Right lobe of liver (tissue), 4 donors: ENCODE results near the gene RIPOR3.

ENCODE experiments used
- CTCF ChIP-seq, 4 donors: fragments of 200-600 bp in 3 of 4; fragments of 450-650 bp in 1 of 4; IDR thresholded peaks; one replicate each; pipeline versions ENCODE4 v1.5.1 to v1.8.0; 2016 to 2022; ENCODE audit warnings: antibody characterized with exemption in 4 of 4, mild to moderate bottlenecking in 2 of 4
- POLR2A ChIP-seq: fragments of 450-650 bp; IDR thresholded peaks from one replicate; pipeline ENCODE4 v1.6.1; 2017; ENCODE audit warnings: antibody characterized with exemption, mild to moderate bottlenecking
- donor health status: DM: no; HTN: no; CAD: no.
- donor health status: DM: no; HTN: no; CAD: no.
- donor health status: DM: no; HTN: yes; CAD: no.

DNA sequence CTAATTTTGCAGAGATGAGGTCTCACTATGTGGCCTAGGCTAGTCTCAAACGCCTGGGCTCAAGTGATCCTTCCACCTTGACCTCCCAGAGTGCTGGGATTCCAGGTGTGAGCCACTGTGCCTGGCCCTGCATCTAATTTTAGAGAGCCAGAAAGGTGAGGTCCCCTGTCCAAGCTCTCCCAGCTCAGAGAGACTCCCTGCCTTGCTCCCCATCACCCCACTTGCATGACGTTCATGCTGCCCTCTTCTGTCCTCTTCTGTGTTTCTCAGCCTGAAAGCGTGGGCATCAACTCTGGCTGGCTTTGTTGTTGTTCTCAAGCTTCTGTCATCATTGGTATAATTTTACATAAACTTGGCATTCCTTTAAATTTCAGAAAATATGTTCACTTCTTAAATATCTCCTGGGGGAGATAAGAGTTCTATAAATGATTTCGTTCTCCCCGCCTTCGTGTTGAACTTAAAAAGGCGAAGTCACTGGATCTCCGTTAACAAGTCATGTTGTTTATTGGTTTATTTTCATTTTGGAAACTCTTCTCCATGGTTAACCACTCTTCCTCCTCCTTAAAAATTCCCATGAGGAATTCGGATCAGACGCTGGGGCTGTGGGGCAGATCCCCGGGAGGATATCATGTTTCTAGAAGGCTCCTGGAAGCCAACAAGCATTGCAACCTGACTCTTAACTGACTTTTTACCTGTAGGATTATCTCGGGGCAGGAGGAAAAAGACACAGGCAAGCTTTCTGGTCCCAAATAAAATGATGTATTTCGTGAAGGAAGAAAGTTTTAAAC lies 26.8 kb upstream of the RIPOR3 start:
- TF ChIP-seq CTCF (IDR thresholded peaks at IDR 0.05) (no peak), POLR2A (no peak)
